HG03095 (cell line): ENCODE data around the gene TASOR.

ENCODE experiments used
- ATAC-seq: cut with Tn5 transposase; IDR thresholded peaks from one replicate; pipeline ENCODE4 v1.9.1; 2021; ENCODE audit warnings: moderate library complexity; ENCODE audit not compliant: unreplicated experiment

The TASOR gene

GRCh38 chr3:56689303-56689702, 6.2 kb upstream of the TASOR start:
- no peak for ATAC-seq

- no peak for ATAC-seq
These were observed 5.1 kb upstream of the TASOR start for GRCh38 chr3:56688191-56688590.

GRCh38 chr3:56684029-56684428, 964 bp upstream of the TASOR start:
- ATAC-seq, result no peak

GRCh38 chr3:56682462-56683121, 473 bp downstream of the TASOR start:
- peak; percentile 70 for ATAC-seq

- no peak for ATAC-seq
These were observed 1.0 kb downstream of the TASOR start for GRCh38 chr3:56681984-56682461.

GRCh38 chr3:56680054-56680580, 2.9 kb downstream of the TASOR start:
- no peak for ATAC-seq

- ATAC-seq, result no peak
These were observed 5.8 kb downstream of the TASOR start for GRCh38 chr3:56677286-56677685.

GRCh38 chr3:56673781-56674457, 9.1 kb downstream of the TASOR start:
- no peak for ATAC-seq

- no peak for ATAC-seq
These were observed 15.0 kb downstream of the TASOR start for GRCh38 chr3:56667973-56668579.

- no peak for ATAC-seq
These were observed 18.2 kb downstream of the TASOR start for GRCh38 chr3:56664823-56665222.

- no peak for ATAC-seq
These were observed 27.4 kb downstream of the TASOR start for GRCh38 chr3:56655709-56656108.

GRCh38 chr3:56654460-56654859, 28.6 kb downstream of the TASOR start:
- ATAC-seq, result no peak

GRCh38 chr3:56645407-56645806, 37.7 kb downstream of the TASOR start:
- ATAC-seq, result no peak

- no peak for ATAC-seq
These were observed 49.2 kb downstream of the TASOR start for GRCh38 chr3:56633602-56634535.
